ENCODE results near the gene LZTS3.

LZTS3 gene

GRCh38 chr20:3199976-3200755, 26.8 kb upstream of the LZTS3 start:
- no peak for TF ChIP-seq CTCF (IDR thresholded peaks at IDR 0.05; ENCODE audit: low read depth, low read length)
- in situ Hi-C loops (cut with HindIII; ENCODE audit: low sequenced_read_pairs): no loop called here
- no peak overlapping the region for H3K4me3 ChIP-seq (ENCODE audit: low read depth, low read length)
- no peak for DNase-seq (ENCODE audit: low read depth, low spot score)

GRCh38 chr20:3199206-3199605, 25.9 kb upstream of the LZTS3 start:
- no peak for DNase-seq (ENCODE audit: low read depth, low spot score)
- in situ Hi-C loops (cut with HindIII; ENCODE audit: low sequenced_read_pairs): no loop called here

GRCh38 chr20:3195590-3196237, 22.4 kb upstream of the LZTS3 start:
- H3K4me3 ChIP-seq (ENCODE audit: low read depth, low read length): no peak overlapping the region
- in situ Hi-C loops (cut with HindIII; ENCODE audit: low sequenced_read_pairs): no loop called here
- no peak for DNase-seq (ENCODE audit: low read depth, low spot score)
- no peak for TF ChIP-seq CTCF (IDR thresholded peaks at IDR 0.05; ENCODE audit: low read depth, low read length)

More at GRCh38 chr20:3199206-3199605, 25.9 kb upstream of the LZTS3 start:
- H3K4me3 ChIP-seq (ENCODE audit: low read depth, low read length): no peak overlapping the region
- TF ChIP-seq CTCF (IDR thresholded peaks at IDR 0.05; ENCODE audit: low read depth, low read length): no peak

GRCh38 chr20:3194617-3195280, 21.4 kb upstream of the LZTS3 start:
- no peak for DNase-seq (ENCODE audit: low read depth, low spot score)
- H3K4me3 ChIP-seq (ENCODE audit: low read depth, low read length): no peak overlapping the region
- TF ChIP-seq CTCF (IDR thresholded peaks at IDR 0.05; ENCODE audit: low read depth, low read length): no peak
- in situ Hi-C loops (cut with HindIII; ENCODE audit: low sequenced_read_pairs): no loop called here

GRCh38 chr20:3193806-3194616, 20.7 kb upstream of the LZTS3 start:
- in situ Hi-C loops (cut with HindIII; ENCODE audit: low sequenced_read_pairs): no loop called here
- no peak overlapping the region for H3K4me3 ChIP-seq (ENCODE audit: low read depth, low read length)
- DNase-seq (ENCODE audit: low read depth, low spot score): no peak
- no peak for TF ChIP-seq CTCF (IDR thresholded peaks at IDR 0.05; ENCODE audit: low read depth, low read length)
